Stimulated activated CD8-positive, alpha-beta memory T cell treated with anti-CD3 and anti-CD28 coated beads, Interleukin-12 subunit alpha, Interleukin-12 subunit beta, amount 100 ng/mL, for 24 hours (primary cell): Measurements from ENCODE around the gene GPR55.
"Not testable (repeated sequence)": the region's sequence is repeated elsewhere in the genome, so short reads cannot be mapped to it uniquely, and the experiment has no call there.

Experiments used
- DNase-seq: peaks from one replicate; pipeline ENCODE4 v3.0.0-alpha.2; 2020; ENCODE audit errors: extremely low read depth

The GPR55 gene

GRCh38 chr2:230924470-230925341 lies at the start of gene GPR55:
GPR55 (minus strand) TSS chr2:230925242; CDS start chr2:230910962, 14,280 bp downstream.
- DNase-seq, result peak; percentile 45

GRCh38 chr2:230974096-230974913 lies 49.3 kb upstream of the GPR55 start:
- DNase-seq, result peak; percentile 43

- DNase-seq, result no peak
Observed at GRCh38 chr2:230972046-230972445, 47.0 kb upstream of the GPR55 start.

- DNase-seq, result no peak
Observed at GRCh38 chr2:230969659-230970015, 44.6 kb upstream of the GPR55 start.

GRCh38 chr2:230968921-230969658 lies 44.0 kb upstream of the GPR55 start:
- DNase-seq, result no peak

GRCh38 chr2:230968314-230968713 lies 43.3 kb upstream of the GPR55 start:
- DNase-seq, result not testable (repeated sequence)

GRCh38 chr2:230967113-230967512 lies 42.1 kb upstream of the GPR55 start:
- DNase-seq, result no peak

- DNase-seq, result no peak
Observed at GRCh38 chr2:230964136-230964730, 39.2 kb upstream of the GPR55 start.

- DNase-seq, result no peak
Observed at GRCh38 chr2:230961091-230961491, 36.0 kb upstream of the GPR55 start.

GRCh38 chr2:230960026-230960425 lies 35.0 kb upstream of the GPR55 start:
- DNase-seq, result no peak

GRCh38 chr2:230958820-230959756 lies 34.0 kb upstream of the GPR55 start:
- DNase-seq, result no peak

GRCh38 chr2:230957756-230958391 lies 32.8 kb upstream of the GPR55 start:
- no peak for DNase-seq

GRCh38 chr2:230956827-230957755 lies 32.0 kb upstream of the GPR55 start:
- DNase-seq, result no peak

GRCh38 chr2:230955163-230955737 lies 30.2 kb upstream of the GPR55 start:
- DNase-seq, result no peak

GRCh38 chr2:230954746-230955145 lies 29.7 kb upstream of the GPR55 start:
- DNase-seq, result no peak

GRCh38 chr2:230953845-230954244 lies 28.8 kb upstream of the GPR55 start:
- DNase-seq, result no peak

GRCh38 chr2:230952226-230952956 lies 27.3 kb upstream of the GPR55 start:
- DNase-seq, result no peak

GRCh38 chr2:230951396-230951795 lies 26.4 kb upstream of the GPR55 start:
- DNase-seq, result no peak
